Measurements from ENCODE around the gene OLFM2.

Gene OLFM2

GRCh38 chr19:9906475-9907087, 29.7 kb downstream of the OLFM2 start:
- H3K27me3 ChIP-seq (ENCODE audit: control insufficient read depth, insufficient read depth, low read length) = no peaks in the 10 kb centered on the region
- no peak overlapping the region for H3K9ac ChIP-seq (ENCODE audit: low read depth, low read length)
- no peaks in the 10 kb centered on the region for H3K36me3 ChIP-seq (ENCODE audit: control insufficient read depth, insufficient read depth, low read length)
- H3K4me1 ChIP-seq (ENCODE audit: control insufficient read depth, insufficient read depth, low read length) = peaks cover 7% of the 10 kb centered on the region
- no peaks in the 10 kb centered on the region for H3K9me3 ChIP-seq (ENCODE audit: control insufficient read depth, insufficient read depth, low read length)
- no peak overlapping the region for H3K4me3 ChIP-seq (ENCODE audit: low read depth, low read length)
- H3K27ac ChIP-seq (ENCODE audit: low read depth, low read length) = no peak overlapping the region

- Histone ChIP-seq H3K9ac (ENCODE audit: low read depth, low read length) (no peak overlapping the region), H3K4me1 (ENCODE audit: control insufficient read depth, insufficient read depth, low read length) (peaks cover 16% of the 10 kb centered on the region), H3K9me3 (ENCODE audit: control insufficient read depth, insufficient read depth, low read length) (no peaks in the 10 kb centered on the region), H3K27me3 (ENCODE audit: control insufficient read depth, insufficient read depth, low read length) (no peaks in the 10 kb centered on the region), H3K36me3 (ENCODE audit: control insufficient read depth, insufficient read depth, low read length) (no peaks in the 10 kb centered on the region), H3K27ac (ENCODE audit: low read depth, low read length) (no peak overlapping the region), H3K4me3 (ENCODE audit: low read depth, low read length) (no peak overlapping the region)
These were observed 33.0 kb downstream of the OLFM2 start for GRCh38 chr19:9903336-9903735.

GRCh38 chr19:9901642-9902041, 34.7 kb downstream of the OLFM2 start:
- peaks cover 15% of the 10 kb centered on the region for H3K4me1 ChIP-seq (ENCODE audit: control insufficient read depth, insufficient read depth, low read length)
- no peak overlapping the region for H3K27ac ChIP-seq (ENCODE audit: low read depth, low read length)
- H3K9ac ChIP-seq (ENCODE audit: low read depth, low read length) = no peak overlapping the region
- H3K27me3 ChIP-seq (ENCODE audit: control insufficient read depth, insufficient read depth, low read length) = no peaks in the 10 kb centered on the region
- H3K9me3 ChIP-seq (ENCODE audit: control insufficient read depth, insufficient read depth, low read length) = no peaks in the 10 kb centered on the region
- no peaks in the 10 kb centered on the region for H3K36me3 ChIP-seq (ENCODE audit: control insufficient read depth, insufficient read depth, low read length)
- no peak overlapping the region for H3K4me3 ChIP-seq (ENCODE audit: low read depth, low read length)

- H3K9ac ChIP-seq (ENCODE audit: low read depth, low read length) = no peak overlapping the region
- no peak overlapping the region for H3K4me3 ChIP-seq (ENCODE audit: low read depth, low read length)
- H3K27me3 ChIP-seq (ENCODE audit: control insufficient read depth, insufficient read depth, low read length) = no peaks in the 10 kb centered on the region
- no peak overlapping the region for H3K27ac ChIP-seq (ENCODE audit: low read depth, low read length)
- H3K36me3 ChIP-seq (ENCODE audit: control insufficient read depth, insufficient read depth, low read length) = no peaks in the 10 kb centered on the region
- H3K4me1 ChIP-seq (ENCODE audit: control insufficient read depth, insufficient read depth, low read length) = peaks cover 11% of the 10 kb centered on the region
- no peaks in the 10 kb centered on the region for H3K9me3 ChIP-seq (ENCODE audit: control insufficient read depth, insufficient read depth, low read length)
These were observed 35.3 kb downstream of the OLFM2 start for GRCh38 chr19:9901020-9901419.

GRCh38 chr19:9891609-9892373, 44.5 kb downstream of the OLFM2 start:
- H3K36me3 ChIP-seq (ENCODE audit: control insufficient read depth, insufficient read depth, low read length) = peaks cover 5% of the 10 kb centered on the region; the same call in 1 of the 2 replicates
- H3K4me3 ChIP-seq (ENCODE audit: low read depth, low read length) = no peak overlapping the region
- H3K9me3 ChIP-seq (ENCODE audit: control insufficient read depth, insufficient read depth, low read length) = no peaks in the 10 kb centered on the region

GRCh38 chr19:9885077-9885552, 51.2 kb downstream of the OLFM2 start:
- H3K4me1 ChIP-seq (ENCODE audit: control insufficient read depth, insufficient read depth, low read length) = no peaks in the 10 kb centered on the region; the same call in 1 of the 2 replicates
- no peaks in the 10 kb centered on the region for H3K27me3 ChIP-seq (ENCODE audit: control insufficient read depth, insufficient read depth, low read length)
- no peak overlapping the region for H3K4me3 ChIP-seq (ENCODE audit: low read depth, low read length)
- H3K9ac ChIP-seq (ENCODE audit: low read depth, low read length) = no peak overlapping the region
- no peaks in the 10 kb centered on the region for H3K9me3 ChIP-seq (ENCODE audit: control insufficient read depth, insufficient read depth, low read length)
- no peak overlapping the region for H3K27ac ChIP-seq (ENCODE audit: low read depth, low read length)
- H3K36me3 ChIP-seq (ENCODE audit: control insufficient read depth, insufficient read depth, low read length) = peaks cover 5% of the 10 kb centered on the region; the same call in 1 of the 2 replicates

More at GRCh38 chr19:9891609-9892373, 44.5 kb downstream of the OLFM2 start:
- Histone ChIP-seq H3K9ac (ENCODE audit: low read depth, low read length) (no peak overlapping the region), H3K4me1 (ENCODE audit: control insufficient read depth, insufficient read depth, low read length) (no peaks in the 10 kb centered on the region), H3K27me3 (ENCODE audit: control insufficient read depth, insufficient read depth, low read length) (no peaks in the 10 kb centered on the region), H3K27ac (ENCODE audit: low read depth, low read length) (no peak overlapping the region)

GRCh38 chr19:9883764-9884163, 52.6 kb downstream of the OLFM2 start:
- Histone ChIP-seq H3K27ac (ENCODE audit: low read depth, low read length) (no peak overlapping the region), H3K9ac (ENCODE audit: low read depth, low read length) (no peak overlapping the region), H3K4me3 (ENCODE audit: low read depth, low read length) (no peak overlapping the region)

GRCh38 chr19:9883231-9883758, 53.0 kb downstream of the OLFM2 start:
- H3K36me3 ChIP-seq (ENCODE audit: control insufficient read depth, insufficient read depth, low read length) = no peaks in the 10 kb centered on the region
- H3K27ac ChIP-seq (ENCODE audit: low read depth, low read length) = no peak overlapping the region
- no peaks in the 10 kb centered on the region for H3K27me3 ChIP-seq (ENCODE audit: control insufficient read depth, insufficient read depth, low read length)
- H3K9ac ChIP-seq (ENCODE audit: low read depth, low read length) = no peak overlapping the region
- no peaks in the 10 kb centered on the region for H3K9me3 ChIP-seq (ENCODE audit: control insufficient read depth, insufficient read depth, low read length)
- no peaks in the 10 kb centered on the region; the same call in 1 of the 2 replicates for H3K4me1 ChIP-seq (ENCODE audit: control insufficient read depth, insufficient read depth, low read length)
- no peak overlapping the region for H3K4me3 ChIP-seq (ENCODE audit: low read depth, low read length)

More at GRCh38 chr19:9883764-9884163, 52.6 kb downstream of the OLFM2 start:
- H3K9me3 ChIP-seq (ENCODE audit: control insufficient read depth, insufficient read depth, low read length) = no peaks in the 10 kb centered on the region
- H3K36me3 ChIP-seq (ENCODE audit: control insufficient read depth, insufficient read depth, low read length) = no peaks in the 10 kb centered on the region
- no peaks in the 10 kb centered on the region for H3K27me3 ChIP-seq (ENCODE audit: control insufficient read depth, insufficient read depth, low read length)
- no peaks in the 10 kb centered on the region; the same call in 1 of the 2 replicates for H3K4me1 ChIP-seq (ENCODE audit: control insufficient read depth, insufficient read depth, low read length)

- no peaks in the 10 kb centered on the region; the same call in 1 of the 2 replicates for H3K4me1 ChIP-seq (ENCODE audit: control insufficient read depth, insufficient read depth, low read length)
- no peaks in the 10 kb centered on the region for H3K27me3 ChIP-seq (ENCODE audit: control insufficient read depth, insufficient read depth, low read length)
- H3K4me3 ChIP-seq (ENCODE audit: low read depth, low read length) = no peak overlapping the region
- H3K27ac ChIP-seq (ENCODE audit: low read depth, low read length) = no peak overlapping the region
- no peak overlapping the region for H3K9ac ChIP-seq (ENCODE audit: low read depth, low read length)
- no peaks in the 10 kb centered on the region for H3K9me3 ChIP-seq (ENCODE audit: control insufficient read depth, insufficient read depth, low read length)
- H3K36me3 ChIP-seq (ENCODE audit: control insufficient read depth, insufficient read depth, low read length) = no peaks in the 10 kb centered on the region
These were observed 54.6 kb downstream of the OLFM2 start for GRCh38 chr19:9881720-9882119.

GRCh38 chr19:9878511-9879196, 57.7 kb downstream of the OLFM2 start:
- Histone ChIP-seq H3K36me3 (ENCODE audit: control insufficient read depth, insufficient read depth, low read length) (no peaks in the 10 kb centered on the region), H3K9ac (ENCODE audit: low read depth, low read length) (no peak overlapping the region), H3K4me3 (ENCODE audit: low read depth, low read length) (no peak overlapping the region), H3K4me1 (ENCODE audit: control insufficient read depth, insufficient read depth, low read length) (peaks cover 8% of the 10 kb centered on the region), H3K9me3 (ENCODE audit: control insufficient read depth, insufficient read depth, low read length) (no peaks in the 10 kb centered on the region), H3K27ac (ENCODE audit: low read depth, low read length) (no peak overlapping the region), H3K27me3 (ENCODE audit: control insufficient read depth, insufficient read depth, low read length) (no peaks in the 10 kb centered on the region)
